VCaP (cell line): ENCODE measurements around the gene HSFX1.

ENCODE experiments used
- H3K27ac ChIP-seq: fragments of 450-650 bp; 2 replicates; pipeline ENCODE4 v1.5.1; 2017
- CTCF ChIP-seq: fragments of 450-650 bp; conservative IDR thresholded peaks from 2 replicates; pipeline ENCODE4 v1.5.1; 2017; ENCODE audit warnings: mild to moderate bottlenecking, moderate library complexity

The HSFX1 gene

DNA sequence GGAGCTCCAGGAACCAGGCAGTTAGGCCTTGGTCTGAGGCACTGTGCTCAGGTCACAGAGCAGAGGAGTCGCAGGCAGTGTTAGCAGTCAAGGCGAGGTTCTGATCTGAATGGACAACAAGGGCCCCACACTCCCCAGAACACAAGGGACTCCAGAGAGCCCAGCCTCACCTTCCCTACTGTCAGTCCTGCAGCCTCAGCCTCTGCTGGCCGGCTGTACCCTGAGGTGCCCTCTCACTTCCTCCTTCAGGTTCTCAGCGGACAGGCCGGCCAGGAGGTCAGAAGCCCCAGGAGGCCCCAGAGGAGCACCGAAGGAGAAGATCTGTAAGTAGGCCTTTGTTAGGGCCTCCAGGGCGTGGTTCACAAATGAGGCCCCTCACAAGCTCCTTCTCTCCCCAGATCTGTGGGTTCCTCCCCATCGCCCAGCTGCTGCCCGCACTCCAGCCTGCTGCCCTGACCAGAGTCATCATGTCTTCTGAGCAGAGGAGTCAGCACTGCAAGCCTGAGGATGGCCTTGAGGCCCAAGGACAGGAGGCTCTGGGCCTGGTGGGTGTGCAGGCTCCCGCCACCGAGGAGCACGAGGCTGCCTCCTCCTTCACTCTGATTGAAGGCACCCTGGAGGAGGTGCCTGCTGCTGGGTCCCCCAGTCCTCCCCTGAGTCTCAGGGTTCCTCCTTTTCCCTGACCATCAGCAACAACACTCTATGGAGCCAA is 34.0 kb downstream of the HSFX1 start:
- H3K27ac ChIP-seq, result no peak overlapping the region
- no peak for TF ChIP-seq CTCF

GRCh38 chrX:149818652-149819051 is 44.8 kb downstream of the HSFX1 start:
- no peak for TF ChIP-seq CTCF
- no peak overlapping the region for H3K27ac ChIP-seq

- no peak for TF ChIP-seq CTCF
- no peak overlapping the region for H3K27ac ChIP-seq
Observed at GRCh38 chrX:149819371-149819770, 45.5 kb downstream of the HSFX1 start.

GRCh38 chrX:149825424-149825823 is 51.6 kb downstream of the HSFX1 start:
- H3K27ac ChIP-seq, result no peak overlapping the region
- TF ChIP-seq CTCF, result peak; percentile 74
